Measurements from ENCODE around the gene UBALD2. TPM values are rescaled to one million over a fixed set of nuclear protein-coding genes. Genes with fewer than 3 reads are reported as not detected.

The UBALD2 gene
- total and polyA plus RNA-seq, 7 donors, result 55.2 to 414 (median 135) TPM

GRCh38 chr17:76232342-76232741 lies 32.8 kb upstream of the UBALD2 start:
- TF ChIP-seq, protein P1, sequence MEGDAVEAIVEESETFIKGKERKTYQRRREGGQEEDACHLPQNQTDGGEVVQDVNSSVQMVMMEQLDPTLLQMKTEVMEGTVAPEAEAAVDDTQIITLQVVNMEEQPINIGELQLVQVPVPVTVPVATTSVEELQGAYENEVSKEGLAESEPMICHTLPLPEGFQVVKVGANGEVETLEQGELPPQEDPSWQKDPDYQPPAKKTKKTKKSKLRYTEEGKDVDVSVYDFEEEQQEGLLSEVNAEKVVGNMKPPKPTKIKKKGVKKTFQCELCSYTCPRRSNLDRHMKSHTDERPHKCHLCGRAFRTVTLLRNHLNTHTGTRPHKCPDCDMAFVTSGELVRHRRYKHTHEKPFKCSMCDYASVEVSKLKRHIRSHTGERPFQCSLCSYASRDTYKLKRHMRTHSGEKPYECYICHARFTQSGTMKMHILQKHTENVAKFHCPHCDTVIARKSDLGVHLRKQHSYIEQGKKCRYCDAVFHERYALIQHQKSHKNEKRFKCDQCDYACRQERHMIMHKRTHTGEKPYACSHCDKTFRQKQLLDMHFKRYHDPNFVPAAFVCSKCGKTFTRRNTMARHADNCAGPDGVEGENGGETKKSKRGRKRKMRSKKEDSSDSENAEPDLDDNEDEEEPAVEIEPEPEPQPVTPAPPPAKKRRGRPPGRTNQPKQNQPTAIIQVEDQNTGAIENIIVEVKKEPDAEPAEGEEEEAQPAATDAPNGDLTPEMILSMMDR (IDR thresholded peaks at IDR 0.05), result no peak
- H3K4me3 ChIP-seq, result no peak overlapping the region
- H3K27ac ChIP-seq, result no peak overlapping the region
- H3K4me1 ChIP-seq, result peaks cover 20% of the 10 kb centered on the region
- no peaks in the 10 kb centered on the region for H3K36me3 ChIP-seq (ENCODE audit: insufficient read depth in 1 of 2, low read depth in 1 of 2)
- DNase-seq, result no peak
- ATAC-seq, result no peak
- intact Hi-C loops (cut with DNase I), result loop anchor here in 1 of 2 donors (5.0 kb wide), 1 partner anchor 35 kb away; no protein-coding TSS in a partner anchor
- no peaks in the 10 kb centered on the region for H3K27me3 ChIP-seq (ENCODE audit: insufficient read depth in 3 of 3, low read length in 2 of 3)
- no peaks in the 10 kb centered on the region for H3K9me3 ChIP-seq
- 60 to 85% (median 65%) methylated on average over 2 of the region's 2 CpGs for WGBS, 3 donors

GRCh38 chr17:76233588-76234353 lies 31.4 kb upstream of the UBALD2 start:
- 87 to 96% (median 92%) methylated on average over 6 of the region's 6 CpGs for WGBS, 3 donors
- peak overlapping the region; percentile 27 for H3K27ac ChIP-seq

DNA sequence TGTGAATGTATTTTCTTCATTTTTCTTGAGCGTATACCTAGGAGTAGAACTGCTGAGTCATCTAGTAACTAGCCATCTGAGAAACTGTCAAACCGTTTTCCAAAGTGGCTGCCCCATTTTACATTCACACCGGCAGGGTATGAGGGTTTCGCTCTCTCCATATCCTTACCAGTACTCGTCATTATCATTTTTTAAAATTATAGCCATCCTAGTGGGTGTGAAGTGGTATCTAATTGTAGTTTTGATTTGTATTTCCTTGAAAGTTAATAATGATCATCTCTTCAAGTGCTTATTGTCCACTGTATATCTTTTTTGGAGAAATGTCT lies 30.8 kb upstream of the UBALD2 start:
- Histone ChIP-seq H3K27ac (peak overlapping the region; percentile 27), H3K36me3 (ENCODE audit: insufficient read depth in 1 of 2, low read depth in 1 of 2) (no peaks in the 10 kb centered on the region), H3K9me3 (no peaks in the 10 kb centered on the region), H3K4me1 (peaks cover 20% of the 10 kb centered on the region), H3K4me3 (no peak overlapping the region), H3K27me3 (ENCODE audit: insufficient read depth in 3 of 3, low read length in 2 of 3) (no peaks in the 10 kb centered on the region)
- ATAC-seq (no peak), DNase-seq (no peak)
- intact Hi-C loops (cut with DNase I), result loop anchor here in 1 of 2 donors (5.0 kb wide), 1 partner anchor 37 kb away; no protein-coding TSS in a partner anchor
- WGBS, 3 donors, result 74 to 89% (median 76%) methylated on average over 5 of the region's 5 CpGs
- TF ChIP-seq, protein P1 (IDR thresholded peaks at IDR 0.05), result no peak

More at GRCh38 chr17:76233588-76234353, 31.4 kb upstream of the UBALD2 start:
- TF ChIP-seq, protein P1 (IDR thresholded peaks at IDR 0.05), result no peak
- DNase-seq (no peak), ATAC-seq (no peak)
- H3K9me3 ChIP-seq, result no peaks in the 10 kb centered on the region
- peaks cover 20% of the 10 kb centered on the region for H3K4me1 ChIP-seq
- H3K27me3 ChIP-seq (ENCODE audit: insufficient read depth in 3 of 3, low read length in 2 of 3), result no peaks in the 10 kb centered on the region
- no peak overlapping the region for H3K4me3 ChIP-seq
- intact Hi-C loops (cut with DNase I), result loop anchor here in 1 of 2 donors (5.0 kb wide), 1 partner anchor 36 kb away; no protein-coding TSS in a partner anchor
- no peaks in the 10 kb centered on the region for H3K36me3 ChIP-seq (ENCODE audit: insufficient read depth in 1 of 2, low read depth in 1 of 2)

- 91 to 95% (median 91%) methylated on average over 2 of the region's 2 CpGs for WGBS, 3 donors
- intact Hi-C loops (cut with DNase I), result no loop called here
- Histone ChIP-seq H3K9me3 (no peaks in the 10 kb centered on the region), H3K4me1 (peaks cover 20% of the 10 kb centered on the region), H3K4me3 (no peak overlapping the region), H3K36me3 (ENCODE audit: insufficient read depth in 1 of 2, low read depth in 1 of 2) (no peaks in the 10 kb centered on the region), H3K27me3 (ENCODE audit: insufficient read depth in 3 of 3, low read length in 2 of 3) (no peaks in the 10 kb centered on the region), H3K27ac (no peak overlapping the region)
- ATAC-seq (no peak), DNase-seq (no peak)
- TF ChIP-seq, protein P1 (IDR thresholded peaks at IDR 0.05), result no peak
Observed at GRCh38 chr17:76235883-76236282, 29.3 kb upstream of the UBALD2 start.
